GM20431 (cell line): ENCODE measurements around the gene B3GNT4.
"Not testable (repeated sequence)": the region's sequence is repeated elsewhere in the genome, so short reads cannot be mapped to it uniquely, and the experiment has no call there.

Source experiments
- in situ Hi-C: fragments of 300-500 bp; cut with MseI, MboI; formaldehyde crosslinking; loops from one replicate; pipeline ENCODE4 v1.15.0; 2020; ENCODE audit warnings: low sequenced_read_pairs; ENCODE audit not compliant: unreplicated experiment

The B3GNT4 gene

GRCh38 chr12:122203301-122204166 is at the start of gene B3GNT4:
Gene B3GNT4 (plus strand): TSS chr12:122203709. CDS start chr12:122204619, 910 bp downstream.
- in situ Hi-C loops = no loop called here

GRCh38 chr12:122155705-122156104 is 47.8 kb upstream of the B3GNT4 start:
- in situ Hi-C loops = no loop called here

- in situ Hi-C loops = no loop called here
Measured at GRCh38 chr12:122158700-122159285, 44.7 kb upstream of the B3GNT4 start.

GRCh38 chr12:122159882-122160281 is 43.6 kb upstream of the B3GNT4 start:
- in situ Hi-C loops = no loop called here

- in situ Hi-C loops = no loop called here
Measured at GRCh38 chr12:122160761-122161160, 42.7 kb upstream of the B3GNT4 start.

- in situ Hi-C loops = no loop called here
Measured at GRCh38 chr12:122161682-122162081, 41.8 kb upstream of the B3GNT4 start.

GRCh38 chr12:122162976-122163375 is 40.5 kb upstream of the B3GNT4 start:
- in situ Hi-C loops = no loop called here

- in situ Hi-C loops = no loop called here
Measured at GRCh38 chr12:122166422-122167349, 36.8 kb upstream of the B3GNT4 start.

- in situ Hi-C loops = no loop called here
Measured at GRCh38 chr12:122167356-122167925, 36.1 kb upstream of the B3GNT4 start.

- in situ Hi-C loops = no loop called here
Measured at GRCh38 chr12:122168492-122168891, 35.0 kb upstream of the B3GNT4 start.

GRCh38 chr12:122171399-122171798 is 32.1 kb upstream of the B3GNT4 start:
- in situ Hi-C loops = no loop called here

GRCh38 chr12:122172262-122172939 is 31.1 kb upstream of the B3GNT4 start:
- in situ Hi-C loops = no loop called here

GRCh38 chr12:122174155-122174845 is 29.2 kb upstream of the B3GNT4 start, which contains the start of gene IL31:
Gene IL31 (minus strand): TSS chr12:122174221. CDS start chr12:122174172, 49 bp downstream.
- in situ Hi-C loops = no loop called here

- in situ Hi-C loops = not testable (repeated sequence)
Measured at GRCh38 chr12:122176473-122176872, 27.0 kb upstream of the B3GNT4 start.

GRCh38 chr12:122182887-122183587 is 20.5 kb upstream of the B3GNT4 start, which contains the start of gene LRRC43:
Gene LRRC43 (plus strand): TSS chr12:122183123. CDS start chr12:122183145, 22 bp downstream.
- in situ Hi-C loops = no loop called here

GRCh38 chr12:122183588-122183940 is 19.9 kb upstream of the B3GNT4 start:
- in situ Hi-C loops = no loop called here

GRCh38 chr12:122184517-122184916 is 19.0 kb upstream of the B3GNT4 start:
- in situ Hi-C loops = no loop called here

- in situ Hi-C loops = no loop called here
Measured at GRCh38 chr12:122185079-122185478, 18.4 kb upstream of the B3GNT4 start.
